B cell (primary cell): Measurements from ENCODE around the gene SLC7A5. TPM values are rescaled to one million over a fixed set of nuclear protein-coding genes. Genes with fewer than 3 reads are reported as not detected.

Experiments
- ATAC-seq: fragments of 200-7000 bp; cut with Tn5 transposase; one replicate; pipeline ENCODE4 v1.10.0; 2021; ENCODE audit warnings: low read depth, mild to moderate bottlenecking, moderate number of reproducible peaks, moderate library complexity
- CTCF ChIA-PET: fragments of 350-600 bp; sonication (Branson Sonifier 250); formaldehyde crosslinking; loops from one replicate; lab custom pipeline; 2021; ENCODE audit warnings: antibody characterized with exemption, inconsistent platforms; lab: Charles Lee
- POLR2A ChIA-PET: fragments of 350-600 bp; sonication (Branson Sonifier 250); formaldehyde crosslinking; loops from one replicate; lab custom pipeline; 2021; ENCODE audit warnings: antibody characterized with exemption; lab: Charles Lee
- DNase-seq: peaks from one replicate; pipeline ENCODE4 v3.0.0; 2013
- H2AFZ ChIP-seq: 2 replicates; pipeline ENCODE4 v1.6.1; 2012; ENCODE audit warnings: mild to moderate bottlenecking, low read depth, low read length; ENCODE audit not compliant: insufficient read depth, poor library complexity, severe bottlenecking
- H3K27ac ChIP-seq, 2 donors: 1 replicate in 1 of 2; 2 replicates in 1 of 2; pipeline ENCODE4 v1.5.1; 2012 to 2013; ENCODE audit warnings: low read length in 2 of 2, mild to moderate bottlenecking in 2 of 2, moderate library complexity in 1 of 2
- H3K27me3 ChIP-seq, 4 experiments: fragments of 200-600 bp in 1 of 4; sonication (generic) in 1 of 4; replicated peaks in 1 of 4; 1 replicate in 2 of 4; 2 replicates in 2 of 4; pipeline versions ENCODE4 v1.6.1 to v1.7.0; 2013 to 2016; ENCODE audit warnings: low read length in 3 of 4, mild to moderate bottlenecking in 2 of 4, mixed read lengths in 1 of 4, moderate library complexity in 1 of 4; ENCODE audit not compliant: insufficient read depth in 4 of 4, control insufficient read depth in 3 of 4; ENCODE audit errors: control extremely low read depth in 1 of 4
- H3K36me3 ChIP-seq, 2 experiments: replicated peaks in 1 of 2; 1 replicate in 1 of 2; 2 replicates in 1 of 2; pipeline versions ENCODE4 v1.6.1 to v1.7.1; 2013; ENCODE audit warnings: low read length in 1 of 2; ENCODE audit not compliant: insufficient read depth in 2 of 2, control insufficient read depth in 1 of 2; ENCODE audit errors: control extremely low read depth in 1 of 2, extremely low read depth in 1 of 2
- H3K4me1 ChIP-seq, 2 donors: fragments of 200-600 bp in 1 of 2; sonication (generic) in 1 of 2; 1 replicate in 1 of 2; 2 replicates in 1 of 2; pipeline versions ENCODE4 v1.5.1 to v1.6.1; 2013 to 2017; ENCODE audit warnings: low read length in 2 of 2; ENCODE audit not compliant: control insufficient read depth in 2 of 2, insufficient read depth in 2 of 2
- H3K4me2 ChIP-seq: replicated peaks from 2 replicates; pipeline ENCODE3; 2012; ENCODE audit warnings: mild to moderate bottlenecking, low read depth, low read length; ENCODE audit not compliant: poor library complexity, severe bottlenecking
- H3K4me3 ChIP-seq, 5 experiments: fragments of 200-600 bp in 1 of 5; sonication (generic) in 1 of 5; 1 replicate in 3 of 5; 2 replicates in 2 of 5; pipeline versions ENCODE4 v1.5.1 to v1.7.0; 2011 to 2016; ENCODE audit warnings: low read length in 4 of 5, mild to moderate bottlenecking in 4 of 5, low read depth in 2 of 5, control low read depth in 1 of 5, moderate library complexity in 1 of 5; ENCODE audit not compliant: insufficient read depth in 1 of 5; ENCODE audit errors: control extremely low read depth in 1 of 5, extremely low read depth in 1 of 5
- H3K79me2 ChIP-seq: fragments of 200-600 bp; sonication (generic); one replicate; pipeline ENCODE4 v1.6.0; 2016; ENCODE audit warnings: low read length; ENCODE audit not compliant: control insufficient read depth, insufficient read depth
- H3K9ac ChIP-seq: fragments of 200-600 bp; sonication (generic); 2 replicates; pipeline ENCODE4 v1.6.1; 2017; ENCODE audit warnings: mild to moderate bottlenecking, low read length, moderate library complexity
- H3K9me3 ChIP-seq, 3 donors: one replicate each; pipeline versions ENCODE4 v1.6.1 to v1.7.1; 2013; ENCODE audit warnings: low read length in 2 of 3; ENCODE audit not compliant: control insufficient read depth in 2 of 3, insufficient read depth in 1 of 3; ENCODE audit errors: control extremely low read depth in 1 of 3
- H4K20me1 ChIP-seq: 2 replicates; pipeline ENCODE4 v1.6.0; 2012; ENCODE audit warnings: mild to moderate bottlenecking, low read length; ENCODE audit not compliant: insufficient read depth, control insufficient read depth, poor library complexity, severe bottlenecking
- H3K27ac Mint-ChIP-seq: one replicate; pipeline ENCODE4 v1.8.0; 2021; ENCODE audit warnings: mixed read lengths
- H3K27me3 Mint-ChIP-seq: one replicate; pipeline ENCODE4 v1.8.0; 2021; ENCODE audit warnings: mixed read lengths
- H3K4me1 Mint-ChIP-seq: one replicate; pipeline ENCODE4 v1.8.0; 2021; ENCODE audit warnings: mixed read lengths
- H3K4me3 Mint-ChIP-seq: one replicate; pipeline ENCODE4 v1.8.0; 2021; ENCODE audit warnings: mixed read lengths
- H3K9me3 Mint-ChIP-seq: one replicate; pipeline ENCODE4 v1.8.0; 2022; ENCODE audit warnings: mixed read lengths; ENCODE audit not compliant: insufficient read depth
- EZH2 ChIP-seq: IDR thresholded peaks from 2 replicates; pipeline ENCODE4 v1.6.1; 2012; ENCODE audit warnings: borderline replicate concordance, low read depth, mild to moderate bottlenecking, moderate library complexity, low read length; ENCODE audit not compliant: insufficient read depth, poor library complexity, severe bottlenecking
- WGBS: methylation state at CpG from one replicate; pipeline ENCODE4 v1.1.5; 2013; ENCODE audit warnings: missing lambda C conversion rate; ENCODE audit not compliant: insufficient coverage; 5-methylcytosine and 5-hydroxymethylcytosine counted together
- intact Hi-C: fragments of 100-400 bp; cut with micrococcal nuclease; formaldehyde crosslinking; loops from one replicate; pipeline ENCODE4 v1.10.0; 2022
- polyA plus RNA-seq: library from polyadenylated mRNA; depleted of rRNA; stranded (reverse); fragments of >200 nt; gene quantifications from 2 replicates; pipeline ENCODE4 v1.2.3, GENCODE V29; 2012
- total RNA-seq, 2 donors: library from RNA; stranded (reverse); fragments of 120-200 nt in 1 of 2; gene quantifications; 1 replicate in 1 of 2; 2 replicates in 1 of 2; pipeline versions ENCODE4 v1.2.3 to v1.2.4, GENCODE V29; 2013 to 2022
- TF ChIP-seq, protein P1 (sequence below): fragments of 200-600 bp; IDR thresholded peaks from one replicate; pipeline ENCODE4 v1.8.0; 2022; ENCODE audit warnings: antibody characterized with exemption, mild to moderate bottlenecking

The SLC7A5 gene
- total and polyA plus RNA-seq, 2 donors (not counting 1 experiment from before 2014, with no cell fraction given): 2.5 to 20.9 TPM

DNA sequence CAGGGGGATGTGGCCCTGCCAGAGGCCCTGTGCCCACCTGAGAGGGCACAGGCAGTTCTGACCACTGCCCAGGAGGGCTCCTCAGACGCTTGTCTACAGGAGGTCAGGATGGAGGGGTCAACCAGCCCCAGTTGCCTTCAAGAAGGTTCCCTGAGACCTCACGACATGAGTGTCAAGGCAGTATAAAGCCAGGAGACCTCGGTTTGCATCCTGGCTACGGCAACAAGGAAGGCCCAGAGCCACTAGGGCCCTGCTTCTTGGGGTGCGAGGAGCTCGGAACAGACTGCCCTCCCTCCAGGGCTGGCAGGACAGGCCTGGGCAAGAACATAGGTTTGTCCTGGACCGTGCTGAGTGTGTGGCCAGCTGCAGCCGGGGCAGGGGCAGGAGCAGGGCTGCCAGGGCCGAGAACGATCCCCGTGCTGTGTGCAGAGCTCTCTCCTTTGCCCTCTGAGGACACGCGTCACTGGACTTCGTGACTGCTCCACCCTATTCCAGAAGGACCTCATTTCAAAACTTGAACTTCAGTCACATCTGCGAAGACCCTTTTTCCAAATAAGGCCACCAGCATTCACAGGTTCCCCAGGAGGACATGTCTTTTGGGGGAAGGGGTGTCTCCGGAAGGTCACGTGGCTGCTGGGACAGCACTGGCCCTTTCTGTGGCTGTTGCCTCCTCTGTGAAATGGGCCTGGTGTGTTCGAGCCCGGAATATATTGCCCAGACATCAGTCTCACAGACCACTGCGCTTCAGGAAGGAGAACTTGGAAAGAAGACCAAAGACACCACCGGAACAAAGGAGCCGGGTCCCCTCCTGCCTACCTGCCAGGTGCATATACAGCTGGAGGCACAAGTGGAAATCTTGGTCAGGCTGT, 27.7 kb downstream of the SLC7A5 start:
- Histone ChIP-seq H3K4me3 (no peak overlapping the region), H3K9ac (no peak overlapping the region), H2AFZ (no peak overlapping the region), H3K9me3 (no peaks in the 10 kb centered on the region), H3K36me3 (peaks cover 0 to 13% of the 10 kb centered on the region in 2 experiments), H3K4me1 (peaks cover 0 to 18% of the 10 kb centered on the region in 2 donors), H3K4me2 (no peak overlapping the region), H4K20me1 (no peaks in the 10 kb centered on the region), H3K79me2 (peaks cover 12% of the 10 kb centered on the region), H3K27ac (no peak overlapping the region), H3K27me3 (no peaks in the 10 kb centered on the region)
- 98% methylated on average over 21 of the region's 22 CpGs for WGBS
- ChIA-PET CTCF (interaction anchor here (1.4 to 1.6 kb wide), 2 partner anchors 9 to 30 kb away, joined by 3 to 4 read pairs; no protein-coding TSS in a partner anchor), POLR2A (no interaction called here)
- TF ChIP-seq EZH2: no peak
- TF ChIP-seq, protein P1, sequence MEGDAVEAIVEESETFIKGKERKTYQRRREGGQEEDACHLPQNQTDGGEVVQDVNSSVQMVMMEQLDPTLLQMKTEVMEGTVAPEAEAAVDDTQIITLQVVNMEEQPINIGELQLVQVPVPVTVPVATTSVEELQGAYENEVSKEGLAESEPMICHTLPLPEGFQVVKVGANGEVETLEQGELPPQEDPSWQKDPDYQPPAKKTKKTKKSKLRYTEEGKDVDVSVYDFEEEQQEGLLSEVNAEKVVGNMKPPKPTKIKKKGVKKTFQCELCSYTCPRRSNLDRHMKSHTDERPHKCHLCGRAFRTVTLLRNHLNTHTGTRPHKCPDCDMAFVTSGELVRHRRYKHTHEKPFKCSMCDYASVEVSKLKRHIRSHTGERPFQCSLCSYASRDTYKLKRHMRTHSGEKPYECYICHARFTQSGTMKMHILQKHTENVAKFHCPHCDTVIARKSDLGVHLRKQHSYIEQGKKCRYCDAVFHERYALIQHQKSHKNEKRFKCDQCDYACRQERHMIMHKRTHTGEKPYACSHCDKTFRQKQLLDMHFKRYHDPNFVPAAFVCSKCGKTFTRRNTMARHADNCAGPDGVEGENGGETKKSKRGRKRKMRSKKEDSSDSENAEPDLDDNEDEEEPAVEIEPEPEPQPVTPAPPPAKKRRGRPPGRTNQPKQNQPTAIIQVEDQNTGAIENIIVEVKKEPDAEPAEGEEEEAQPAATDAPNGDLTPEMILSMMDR: no peak
- H3K9me3 Mint-ChIP-seq: no peaks in the 10 kb centered on the region
- no peak overlapping the region for H3K27ac Mint-ChIP-seq
- DNase-seq (no peak), ATAC-seq (no peak)
- no peak overlapping the region for H3K4me3 Mint-ChIP-seq
- H3K4me1 Mint-ChIP-seq: peaks cover 10% of the 10 kb centered on the region
- intact Hi-C loops: no loop called here
- H3K27me3 Mint-ChIP-seq: no peaks in the 10 kb centered on the region
